ENCODE measurements around the gene AREG. TPM values are rescaled to one million over a fixed set of nuclear protein-coding genes. Genes with fewer than 3 reads are reported as not detected.

AREG gene
- total and polyA plus RNA-seq, 9 of the 15 experiments (the other 6 are each of a cell fraction or from before 2014, with no cell fraction given), result 1.4 to 7.7 (median 5.4) TPM

DNA sequence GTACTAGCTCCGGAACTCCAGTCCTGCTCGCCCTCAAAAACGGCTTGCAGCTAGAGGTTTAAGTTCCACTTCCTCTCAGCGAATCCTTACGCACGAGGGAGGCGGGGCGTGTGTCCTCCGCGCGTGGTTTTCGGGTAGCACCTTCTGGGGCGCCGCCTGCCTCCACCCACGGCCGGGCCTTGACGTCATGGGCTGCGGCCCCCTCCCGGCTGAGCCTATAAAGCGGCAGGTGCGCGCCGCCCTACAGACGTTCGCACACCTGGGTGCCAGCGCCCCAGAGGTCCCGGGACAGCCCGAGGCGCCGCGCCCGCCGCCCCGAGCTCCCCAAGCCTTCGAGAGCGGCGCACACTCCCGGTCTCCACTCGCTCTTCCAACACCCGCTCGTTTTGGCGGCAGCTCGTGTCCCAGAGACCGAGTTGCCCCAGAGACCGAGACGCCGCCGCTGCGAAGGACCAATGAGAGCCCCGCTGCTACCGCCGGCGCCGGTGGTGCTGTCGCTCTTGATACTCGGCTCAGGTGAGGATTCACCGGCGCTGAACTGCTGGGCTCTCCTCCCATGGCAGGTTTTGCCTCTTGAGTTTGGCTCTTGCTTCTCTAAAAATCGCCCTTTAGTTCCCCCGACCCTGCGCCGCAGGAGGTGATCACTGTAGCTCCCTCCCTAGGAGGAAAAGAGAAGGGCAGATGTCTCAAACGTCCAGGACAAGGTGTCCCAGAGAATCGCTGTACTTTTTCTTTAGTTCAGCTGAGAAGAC lies at the start of gene AREG (continued):
- TF ChIP-seq, protein P1, sequence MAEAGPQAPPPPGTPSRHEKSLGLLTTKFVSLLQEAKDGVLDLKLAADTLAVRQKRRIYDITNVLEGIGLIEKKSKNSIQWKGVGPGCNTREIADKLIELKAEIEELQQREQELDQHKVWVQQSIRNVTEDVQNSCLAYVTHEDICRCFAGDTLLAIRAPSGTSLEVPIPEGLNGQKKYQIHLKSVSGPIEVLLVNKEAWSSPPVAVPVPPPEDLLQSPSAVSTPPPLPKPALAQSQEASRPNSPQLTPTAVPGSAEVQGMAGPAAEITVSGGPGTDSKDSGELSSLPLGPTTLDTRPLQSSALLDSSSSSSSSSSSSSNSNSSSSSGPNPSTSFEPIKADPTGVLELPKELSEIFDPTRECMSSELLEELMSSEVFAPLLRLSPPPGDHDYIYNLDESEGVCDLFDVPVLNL (CRISPR knock-in tag; IDR thresholded peaks at IDR 0.05; ENCODE audit: low read depth), result peak; percentile 53; the same call in 1 of the 2 replicates
- no peak for TF ChIP-seq ZNF408 (CRISPR knock-in tag; IDR thresholded peaks at IDR 0.05; ENCODE audit: low read depth)
- TF ChIP-seq CCNT2 (IDR thresholded peaks at IDR 0.05; ENCODE audit: borderline replicate concordance, extremely low read depth, insufficient read length, low read depth, low read length), result peak; percentile 56
- TF ChIP-seq CBX8 (IDR thresholded peaks at IDR 0.05; ENCODE audit: borderline replicate concordance, extremely low read depth, low read depth, low read length, poor library complexity, severe bottlenecking), result no peak
- no peak for TF ChIP-seq CBX5 (IDR thresholded peaks at IDR 0.05; ENCODE audit: borderline replicate concordance, low read depth)
- TF ChIP-seq, protein P2, sequence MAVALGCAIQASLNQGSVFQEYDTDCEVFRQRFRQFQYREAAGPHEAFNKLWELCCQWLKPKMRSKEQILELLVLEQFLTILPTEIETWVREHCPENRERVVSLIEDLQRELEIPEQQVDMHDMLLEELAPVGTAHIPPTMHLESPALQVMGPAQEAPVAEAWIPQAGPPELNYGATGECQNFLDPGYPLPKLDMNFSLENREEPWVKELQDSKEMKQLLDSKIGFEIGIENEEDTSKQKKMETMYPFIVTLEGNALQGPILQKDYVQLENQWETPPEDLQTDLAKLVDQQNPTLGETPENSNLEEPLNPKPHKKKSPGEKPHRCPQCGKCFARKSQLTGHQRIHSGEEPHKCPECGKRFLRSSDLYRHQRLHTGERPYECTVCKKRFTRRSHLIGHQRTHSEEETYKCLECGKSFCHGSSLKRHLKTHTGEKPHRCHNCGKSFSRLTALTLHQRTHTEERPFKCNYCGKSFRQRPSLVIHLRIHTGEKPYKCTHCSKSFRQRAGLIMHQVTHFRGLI (CRISPR knock-in tag; IDR thresholded peaks at IDR 0.05), result no peak
- TF ChIP-seq MEF2A (IDR thresholded peaks at IDR 0.05; ENCODE audit: control insufficient read depth, low read depth, low read length), result no peak
- no peak for TF ChIP-seq NFE2L1 (tag; IDR thresholded peaks at IDR 0.05; ENCODE audit: borderline replicate concordance, low read depth)
- no peak for TF ChIP-seq BMI1 (IDR thresholded peaks at IDR 0.05; ENCODE audit: low read length)
- no peak for TF ChIP-seq KAT8 (IDR thresholded peaks at IDR 0.05; ENCODE audit: low read depth)
- TF ChIP-seq PHB2 (IDR thresholded peaks at IDR 0.05; ENCODE audit: low read depth), result no peak
- TF ChIP-seq MTF1 (CRISPR knock-in tag; IDR thresholded peaks at IDR 0.05; ENCODE audit: borderline replicate concordance), result no peak
- peak; percentile 56; the same call in 1 of the 2 replicates for TF ChIP-seq MTA1 (IDR thresholded peaks at IDR 0.05; ENCODE audit: borderline replicate concordance)
- no peak for TF ChIP-seq ZNF583 (CRISPR knock-in tag; IDR thresholded peaks at IDR 0.05)
- TF ChIP-seq ZNF124 (CRISPR knock-in tag; IDR thresholded peaks at IDR 0.05), result no peak
- TF ChIP-seq SMAD1 (IDR thresholded peaks at IDR 0.05; ENCODE audit: low read depth, low read length, partially characterized antibody), result no peak
- TF ChIP-seq ZNF699 (CRISPR knock-in tag; IDR thresholded peaks at IDR 0.05; ENCODE audit: insufficient replicate concordance), result no peak
- TF ChIP-seq SIRT6 (IDR thresholded peaks at IDR 0.05; ENCODE audit: low read depth, low read length), result no peak
- TF ChIP-seq EP300 (IDR thresholded peaks at IDR 0.05; ENCODE audit: low read length), result no peak
- no peak for TF ChIP-seq ZNF436 (CRISPR knock-in tag; IDR thresholded peaks at IDR 0.05)
- peak; percentile 93 for TF ChIP-seq CREM (IDR thresholded peaks at IDR 0.05; ENCODE audit: low read depth)
- no peak for TF ChIP-seq SNRNP70 (optimal IDR thresholded peaks at IDR 0.05; ENCODE audit: low read depth, low read length)

Measured in K562 (cell line).